GM21367 (cell line): Measurements from ENCODE around the gene SENP2.
"Not testable (repeated sequence)": the region's sequence is repeated elsewhere in the genome, so short reads cannot be mapped to it uniquely, and the experiment has no call there.

Experiments used
- ATAC-seq: cut with Tn5 transposase; IDR thresholded peaks from one replicate; pipeline ENCODE4 v1.9.1; 2021; ENCODE audit not compliant: unreplicated experiment

The SENP2 gene

GRCh38 chr3:185585518-185585858, 607 bp upstream of the SENP2 start:
- no peak for ATAC-seq

- ATAC-seq = no peak
Observed at GRCh38 chr3:185586686-185587039, 568 bp downstream of the SENP2 start.

- ATAC-seq = no peak
Observed at GRCh38 chr3:185594073-185594472, 8.0 kb downstream of the SENP2 start.

GRCh38 chr3:185595526-185595925, 9.4 kb downstream of the SENP2 start:
- ATAC-seq = no peak

- no peak for ATAC-seq
Observed at GRCh38 chr3:185605566-185605965, 19.5 kb downstream of the SENP2 start.

GRCh38 chr3:185606196-185606595, 20.1 kb downstream of the SENP2 start:
- no peak for ATAC-seq

- ATAC-seq = no peak
Observed at GRCh38 chr3:185613016-185613415, 26.9 kb downstream of the SENP2 start.

GRCh38 chr3:185623939-185624665, 38.0 kb downstream of the SENP2 start:
- no peak for ATAC-seq

- ATAC-seq = no peak
Observed at GRCh38 chr3:185625784-185626183, 39.7 kb downstream of the SENP2 start.

- no peak for ATAC-seq
Observed at GRCh38 chr3:185629554-185630181, 43.6 kb downstream of the SENP2 start.

- no peak for ATAC-seq
Observed at GRCh38 chr3:185630182-185630622, 44.1 kb downstream of the SENP2 start.

GRCh38 chr3:185631108-185631507, 45.0 kb downstream of the SENP2 start:
- ATAC-seq = no peak

GRCh38 chr3:185631508-185632206, 45.6 kb downstream of the SENP2 start:
- ATAC-seq = no peak

- ATAC-seq = no peak
Observed at GRCh38 chr3:185632996-185633395, 46.9 kb downstream of the SENP2 start.

- ATAC-seq = no peak
Observed at GRCh38 chr3:185637388-185637787, 51.3 kb downstream of the SENP2 start.

- not testable (repeated sequence) for ATAC-seq
Observed at GRCh38 chr3:185638651-185639050, 52.6 kb downstream of the SENP2 start.

GRCh38 chr3:185639632-185640206, 53.6 kb downstream of the SENP2 start:
- no peak for ATAC-seq

- no peak for ATAC-seq
Observed at GRCh38 chr3:185640308-185640707, 54.2 kb downstream of the SENP2 start.

- not testable (repeated sequence) for ATAC-seq
Observed at GRCh38 chr3:185645191-185645590, 59.1 kb downstream of the SENP2 start.

- no peak for ATAC-seq
Observed at GRCh38 chr3:185645596-185646381, 59.7 kb downstream of the SENP2 start.
